Thoracic aorta (tissue), 2 donors: ENCODE results near the gene ZMYND8. TPM values are rescaled to one million over a fixed set of nuclear protein-coding genes. Genes with fewer than 3 reads are reported as not detected.
"Not testable (repeated sequence)": the region's sequence is repeated elsewhere in the genome, so short reads cannot be mapped to it uniquely, and the experiment has no call there.

Experiments
- ATAC-seq: fragments of 150-250 bp; one replicate; pipeline ENCODE4 v1.8.0; 2017; ENCODE audit warnings: low read depth; ENCODE audit not compliant: insufficient number of reproducible peaks, low FRiP score
- DNase-seq: peaks from one replicate; pipeline ENCODE4 v3.0.0-alpha.2; 2020; ENCODE audit warnings: low spot score
- H3K27ac ChIP-seq, 2 donors: fragments of 200-600 bp; sonication (generic); 1 replicate in 1 of 2; 2 replicates in 1 of 2; pipeline ENCODE4 v1.5.1; 2016; ENCODE audit warnings: mild to moderate bottlenecking in 2 of 2, moderate library complexity in 2 of 2
- H3K27me3 ChIP-seq: fragments of 200-600 bp; sonication (generic); replicated peaks from 2 replicates; pipeline ENCODE4 v1.6.0; 2016; ENCODE audit warnings: mild to moderate bottlenecking; ENCODE audit not compliant: insufficient read depth
- H3K36me3 ChIP-seq: fragments of 200-600 bp; sonication (generic); one replicate; pipeline ENCODE4 v1.5.1; 2016
- H3K4me1 ChIP-seq, 2 donors: fragments of 200-600 bp; sonication (generic); 1 replicate in 1 of 2; 2 replicates in 1 of 2; pipeline versions ENCODE4 v1.5.1 to v1.6.0; 2016; ENCODE audit warnings: low read depth in 2 of 2, mild to moderate bottlenecking in 1 of 2; ENCODE audit not compliant: control insufficient read depth in 1 of 2
- H3K4me3 ChIP-seq: fragments of 200-600 bp; sonication (generic); 2 replicates; pipeline ENCODE4 v1.5.1; 2016; ENCODE audit warnings: mild to moderate bottlenecking
- H3K9me3 ChIP-seq: fragments of 200-600 bp; sonication (generic); 2 replicates; pipeline ENCODE4 v1.5.1; 2016
- CTCF ChIP-seq: fragments of 200-600 bp; sonication (generic); IDR thresholded peaks from one replicate; pipeline ENCODE4 v1.5.1; 2019; ENCODE audit warnings: antibody characterized with exemption
- total RNA-seq, 2 donors: library from RNA; depleted of rRNA; stranded (reverse); fragments of >200 nt; gene quantifications; one replicate each; pipeline versions ENCODE4 v1.1.0 to v1.2.3, GENCODE V29; 2016

Gene ZMYND8
- total RNA-seq, 2 donors from 2014 or later: 17.9 to 27.2 TPM

- no peaks in the 10 kb centered on the region for H3K36me3 ChIP-seq
- TF ChIP-seq CTCF: no peak
Observed at GRCh38 chr20:47389867-47390347, 33.4 kb upstream of the ZMYND8 start.

GRCh38 chr20:47385968-47386367 is 29.5 kb upstream of the ZMYND8 start:
- H3K9me3 ChIP-seq, H3K36me3 ChIP-seq, DNase-seq, ATAC-seq, H3K27me3 ChIP-seq, H3K4me3 ChIP-seq: not testable (repeated sequence)
- Histone ChIP-seq H3K27ac (peak overlapping the region in 1 of 2 donors; percentile 13), H3K4me1 (peaks cover 5 to 18% of the 10 kb centered on the region in 2 donors)

More at GRCh38 chr20:47389867-47390347, 33.4 kb upstream of the ZMYND8 start:
- Histone ChIP-seq H3K27ac (no peak overlapping the region), H3K9me3 (no peaks in the 10 kb centered on the region), H3K4me3 (no peak overlapping the region), H3K27me3 (no peaks in the 10 kb centered on the region), H3K4me1 (peaks cover 0 to 1% of the 10 kb centered on the region in 2 donors)
- ATAC-seq (no peak), DNase-seq (no peak)

- DNase-seq: no peak
- no peak overlapping the region for H3K27ac ChIP-seq
- peaks cover 5 to 18% of the 10 kb centered on the region in 2 donors for H3K4me1 ChIP-seq
Observed at GRCh38 chr20:47382746-47383415, 26.4 kb upstream of the ZMYND8 start.

GRCh38 chr20:47380481-47380880 is 24.0 kb upstream of the ZMYND8 start:
- Histone ChIP-seq H3K27me3 (no peaks in the 10 kb centered on the region), H3K4me1 (peaks cover 5 to 18% of the 10 kb centered on the region in 2 donors), H3K9me3 (no peaks in the 10 kb centered on the region), H3K4me3 (no peak overlapping the region), H3K36me3 (no peaks in the 10 kb centered on the region), H3K27ac (no peak overlapping the region)
- DNase-seq (no peak), ATAC-seq (no peak)
- no peak for TF ChIP-seq CTCF

More at GRCh38 chr20:47382746-47383415, 26.4 kb upstream of the ZMYND8 start:
- no peak for ATAC-seq
- H3K9me3 ChIP-seq: no peaks in the 10 kb centered on the region
- no peaks in the 10 kb centered on the region for H3K36me3 ChIP-seq
- H3K4me3 ChIP-seq: no peak overlapping the region
- no peaks in the 10 kb centered on the region for H3K27me3 ChIP-seq
- TF ChIP-seq CTCF: no peak

GRCh38 chr20:47379433-47380150 is 23.1 kb upstream of the ZMYND8 start:
- no peak for ATAC-seq
- H3K9me3 ChIP-seq: no peaks in the 10 kb centered on the region
- no peak for DNase-seq
- H3K27ac ChIP-seq: no peak overlapping the region
- H3K4me1 ChIP-seq: peaks cover 5 to 14% of the 10 kb centered on the region in 2 donors
- no peak for TF ChIP-seq CTCF
- H3K36me3 ChIP-seq: no peaks in the 10 kb centered on the region
- H3K27me3 ChIP-seq: no peaks in the 10 kb centered on the region
- no peak overlapping the region for H3K4me3 ChIP-seq
